ENCODE data around the gene IDH2.
"Not testable (repeated sequence)": the region's sequence is repeated elsewhere in the genome, so short reads cannot be mapped to it uniquely, and the experiment has no call there.

The IDH2 gene

GRCh38 chr15:90083419-90083818 is 18.8 kb downstream of the IDH2 start:
- no peak for DNase-seq

- no peak for DNase-seq
Measured at GRCh38 chr15:90082140-90082715, 20.0 kb downstream of the IDH2 start.

DNA sequence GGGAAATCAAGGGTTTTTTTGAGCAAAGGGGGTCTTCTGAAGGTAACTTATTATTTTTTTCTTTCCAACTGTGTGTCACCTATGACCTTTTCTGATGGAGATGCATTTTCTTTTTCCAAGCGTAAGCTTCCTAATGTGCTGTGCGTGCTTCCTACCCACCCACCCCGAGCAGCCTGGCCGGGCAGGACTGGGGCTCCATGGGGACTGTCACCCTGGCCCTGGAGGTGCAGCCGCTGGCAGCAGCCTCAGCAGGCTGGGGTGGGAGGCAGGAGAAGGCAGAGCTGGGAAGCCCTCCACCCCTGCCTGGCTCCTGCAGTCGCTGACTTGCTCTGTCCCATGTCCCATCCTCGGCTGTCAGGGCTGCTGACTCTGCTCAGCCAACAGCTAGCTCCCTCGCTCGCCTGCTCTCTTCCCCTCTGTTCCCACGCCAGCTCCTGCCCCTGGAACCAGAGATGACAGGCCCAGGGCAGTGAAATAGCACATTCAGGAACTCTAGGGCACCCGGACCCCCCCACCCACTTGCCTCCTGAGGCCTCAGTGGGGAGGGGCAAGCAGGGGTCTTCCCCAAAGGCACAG is 21.4 kb downstream of the IDH2 start:
- DNase-seq = no peak

DNA sequence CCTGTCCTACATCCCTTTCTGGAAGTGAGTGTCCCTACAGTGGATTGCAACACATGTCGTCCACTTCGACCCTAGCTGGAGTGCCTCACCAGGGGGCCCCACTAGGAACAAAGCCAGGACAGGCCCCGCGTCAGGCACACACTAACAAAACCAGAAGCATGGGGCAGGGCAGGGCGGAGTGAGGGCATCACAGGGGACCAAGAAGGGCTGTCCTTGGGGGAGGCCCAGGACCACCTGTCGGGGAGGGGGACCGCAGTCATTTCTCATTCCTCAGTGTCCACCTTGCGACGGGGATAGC is 21.9 kb downstream of the IDH2 start:
- DNase-seq = no peak

DNA sequence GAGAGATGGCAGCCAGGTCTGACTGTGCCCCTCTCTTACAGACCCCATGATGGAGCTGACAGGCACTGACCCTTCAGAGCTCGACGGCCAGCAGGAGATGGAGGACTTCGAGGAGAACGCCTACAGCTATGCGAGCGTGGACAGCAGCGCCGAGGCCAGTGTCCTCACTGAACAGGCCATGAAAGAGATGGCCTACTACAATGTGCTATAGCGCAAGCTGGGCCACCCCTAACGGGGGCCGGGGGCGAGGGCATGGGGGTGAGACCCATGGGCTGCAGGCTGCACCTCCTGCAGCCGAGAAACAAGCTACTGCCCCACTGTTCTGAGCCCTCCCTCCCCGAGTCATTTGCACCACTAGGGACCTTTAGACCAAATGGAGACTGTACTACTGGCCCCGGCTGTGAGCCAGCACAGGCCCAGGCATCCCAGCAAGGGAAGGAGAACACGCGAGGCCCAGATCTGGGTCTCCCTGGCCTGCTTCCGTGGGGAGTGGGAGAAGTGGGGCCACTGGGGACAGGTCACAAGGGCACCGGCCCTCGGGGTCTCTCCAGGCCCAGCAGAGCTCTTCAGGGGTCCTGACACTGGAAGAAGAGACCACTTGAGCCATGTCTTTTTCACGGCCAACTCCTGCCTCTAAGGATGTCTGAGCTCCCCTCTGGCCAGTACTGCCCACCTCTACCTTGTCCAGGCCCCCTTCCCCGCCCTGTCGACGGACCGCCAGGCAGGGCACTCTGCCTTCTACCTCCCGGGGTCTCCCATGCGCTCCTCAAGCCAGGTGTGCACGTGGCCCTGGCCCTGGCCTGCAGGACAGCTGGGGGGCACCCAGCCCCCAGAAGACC is 22.4 kb downstream of the IDH2 start:
- DNase-seq = no peak

DNA sequence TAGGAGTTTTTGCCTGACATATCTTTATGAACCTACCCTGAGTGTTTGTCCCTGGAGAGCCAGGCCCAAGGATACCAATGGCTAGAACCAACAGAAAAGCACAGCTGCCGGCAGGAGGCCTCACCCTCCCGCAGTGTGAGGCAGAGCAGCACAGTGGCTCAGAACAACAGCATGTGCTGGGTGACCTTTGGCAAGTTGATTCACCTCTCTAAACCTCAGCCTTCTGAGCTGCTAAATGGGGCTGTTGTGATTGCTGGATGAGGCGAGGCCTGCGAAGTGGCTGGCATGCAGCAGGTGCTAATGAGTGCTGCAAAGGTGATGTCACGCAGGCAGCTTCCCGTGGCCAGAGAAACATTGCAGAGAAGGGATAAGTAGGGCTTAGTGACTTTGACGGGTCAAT is 23.3 kb downstream of the IDH2 start:
- DNase-seq = no peak

GRCh38 chr15:90076716-90077115 is 25.6 kb downstream of the IDH2 start:
- DNase-seq = no peak

- DNase-seq = peak; percentile 39
Measured at GRCh38 chr15:90075420-90076289, 26.6 kb downstream of the IDH2 start.

GRCh38 chr15:90074916-90075315 is 27.4 kb downstream of the IDH2 start:
- no peak for DNase-seq

DNA sequence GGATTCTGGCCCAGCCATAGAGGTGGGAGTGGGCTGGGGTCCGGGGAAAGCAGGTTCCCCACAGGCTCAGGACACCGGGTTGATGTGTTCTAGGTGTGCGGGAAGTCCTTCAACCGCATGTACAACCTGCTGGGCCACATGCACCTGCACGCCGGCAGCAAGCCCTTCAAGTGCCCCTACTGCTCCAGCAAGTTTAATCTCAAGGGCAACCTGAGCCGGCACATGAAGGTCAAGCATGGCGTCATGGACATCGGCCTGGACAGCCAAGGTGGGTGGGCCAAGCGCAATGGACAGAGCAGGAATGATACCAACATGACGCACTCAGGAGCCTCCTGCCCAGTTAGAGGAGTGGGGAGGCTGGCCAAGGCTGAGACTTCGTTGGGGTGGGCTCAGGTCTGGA is 28.2 kb downstream of the IDH2 start:
- no peak for DNase-seq

- DNase-seq = no peak
Measured at GRCh38 chr15:90072978-90073640, 29.2 kb downstream of the IDH2 start.

GRCh38 chr15:90071220-90071807 is 31.0 kb downstream of the IDH2 start:
- peak; percentile 85 for DNase-seq

GRCh38 chr15:90070623-90071022 is 31.6 kb downstream of the IDH2 start:
- not testable (repeated sequence) for DNase-seq

DNA sequence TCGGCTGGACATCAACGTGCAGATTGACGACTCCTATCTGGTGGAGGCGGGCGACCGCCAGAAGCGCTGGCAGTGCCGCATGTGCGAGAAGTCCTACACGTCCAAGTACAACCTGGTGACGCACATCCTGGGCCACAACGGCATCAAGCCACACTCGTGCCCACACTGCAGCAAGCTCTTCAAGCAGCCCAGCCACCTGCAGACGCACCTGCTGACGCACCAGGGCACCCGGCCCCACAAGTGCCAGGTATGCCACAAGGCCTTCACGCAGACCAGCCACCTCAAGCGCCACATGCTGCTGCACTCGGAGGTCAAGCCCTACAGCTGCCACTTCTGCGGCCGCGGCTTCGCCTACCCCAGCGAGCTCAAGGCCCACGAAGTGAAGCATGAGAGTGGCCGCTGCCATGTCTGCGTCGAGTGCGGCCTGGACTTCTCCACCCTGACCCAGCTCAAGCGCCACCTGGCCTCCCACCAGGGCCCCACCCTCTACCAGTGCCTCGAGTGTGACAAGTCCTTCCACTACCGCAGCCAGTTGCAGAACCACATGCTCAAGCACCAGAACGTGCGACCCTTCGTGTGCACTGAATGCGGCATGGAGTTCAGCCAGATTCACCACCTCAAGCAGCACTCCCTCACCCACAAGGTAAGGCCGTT is 34.2 kb downstream of the IDH2 start:
- no peak for DNase-seq

DNA sequence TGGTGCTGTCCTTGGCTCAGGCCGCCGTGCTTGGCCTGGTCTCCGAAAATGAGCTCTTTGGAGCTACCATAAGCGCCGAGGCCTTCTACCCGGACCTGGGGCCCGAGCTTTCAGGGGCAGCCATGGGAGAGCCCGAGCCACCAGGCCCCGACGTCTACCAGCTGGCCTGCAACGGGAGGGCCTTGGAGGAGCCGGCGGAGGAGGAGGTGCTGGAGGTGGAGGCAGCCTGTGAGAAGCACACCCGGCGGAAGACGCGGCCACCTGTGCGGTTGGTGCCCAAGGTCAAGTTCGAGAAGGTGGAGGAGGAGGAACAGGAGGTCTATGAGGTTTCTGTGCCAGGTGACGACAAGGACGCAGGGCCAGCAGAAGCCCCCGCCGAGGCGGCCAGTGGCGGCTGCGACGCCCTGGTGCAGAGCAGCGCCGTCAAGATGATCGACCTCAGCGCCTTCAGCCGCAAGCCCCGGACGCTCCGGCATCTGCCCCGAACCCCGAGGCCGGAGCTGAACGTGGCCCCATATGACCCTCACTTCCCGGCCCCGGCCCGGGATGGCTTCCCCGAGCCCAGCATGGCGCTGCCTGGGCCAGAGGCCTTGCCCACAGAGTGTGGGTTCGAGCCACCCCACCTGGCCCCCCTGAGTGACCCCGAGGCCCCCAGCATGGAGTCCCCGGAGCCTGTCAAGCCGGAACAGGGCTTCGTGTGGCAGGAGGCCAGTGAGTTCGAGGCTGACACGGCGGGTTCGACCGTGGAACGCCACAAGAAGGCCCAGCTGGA is 34.9 kb downstream of the IDH2 start:
- no peak for DNase-seq

DNA sequence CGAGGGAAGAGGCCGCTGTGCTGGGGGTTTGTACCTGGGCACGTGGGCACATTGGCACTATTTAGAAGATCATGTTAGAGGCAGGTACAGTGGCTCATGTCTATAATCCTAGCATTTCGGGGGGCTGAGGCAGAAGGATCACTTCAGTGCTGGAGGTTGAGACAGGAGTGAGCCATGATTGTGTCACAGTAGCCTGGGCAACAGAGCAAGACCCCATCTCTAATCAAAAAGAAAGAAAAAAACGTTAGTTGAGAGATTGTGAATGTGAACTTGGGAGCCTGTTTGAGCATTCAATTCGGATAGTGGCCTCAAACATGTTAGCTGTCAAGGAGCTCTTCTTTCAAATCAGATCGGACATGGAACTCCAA is 36.6 kb downstream of the IDH2 start:
- no peak for DNase-seq

GRCh38 chr15:90064911-90065681 is 37.2 kb downstream of the IDH2 start:
- no peak for DNase-seq

DNA sequence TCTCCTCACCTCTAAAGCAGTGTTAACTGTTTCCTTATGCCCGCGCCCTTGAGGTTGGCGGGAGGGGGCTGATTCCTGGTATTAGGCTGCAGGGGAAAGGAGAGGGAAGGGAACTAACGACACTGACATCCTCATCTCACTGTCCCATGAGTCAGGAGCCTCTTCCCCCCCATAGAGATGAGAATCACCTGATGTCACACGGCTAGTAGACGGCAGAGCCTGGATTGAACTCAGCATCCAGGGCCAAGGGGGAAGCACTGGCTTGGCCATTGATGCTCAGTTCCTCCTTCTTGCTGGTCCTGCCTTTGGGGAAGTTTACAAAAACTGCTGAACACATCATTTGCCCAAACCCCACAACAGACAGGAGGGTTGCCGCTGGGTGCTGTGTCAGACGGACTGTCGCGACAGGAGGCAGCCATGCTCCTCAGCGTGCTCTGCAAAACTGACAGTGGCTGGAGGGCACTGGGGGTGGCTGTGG is 38.5 kb downstream of the IDH2 start:
- DNase-seq = no peak

GRCh38 chr15:90062973-90063769 is 39.1 kb downstream of the IDH2 start:
- no peak for DNase-seq

Data from stimulated activated CD4-positive, alpha-beta T cell treated with anti-CD3 and anti-CD28 coated beads, Interleukin-4, amount 100 ng/mL, for 24 hours (primary cell).